GM12878 (cell line): ENCODE measurements around the gene LRRC37A3. TPM values are rescaled to one million over a fixed set of nuclear protein-coding genes. Genes with fewer than 3 reads are reported as not detected.

ENCODE experiments used
- ATAC-seq: fragments of 200-7000 bp; cut with Tn5 transposase; 3 replicates; pipeline ENCODE4 v1.9.1; 2020; ENCODE audit warnings: mild to moderate bottlenecking, moderate library complexity
- BruUV-seq: library from RNA; stranded (reverse); fragments of 400-500 nt; replicated peaks from 2 replicates; lab custom pipeline; 2021; lab: Mats Ljungman, UMichigan
- CTCF ChIA-PET: fragments of 300-600 bp; sonication (Branson Sonifier 250); formaldehyde crosslinking; extraction: SDS; loops from one replicate; lab custom pipeline; 2021; ENCODE audit warnings: inconsistent platforms; lab: Yijun Ruan, JAX
- POLR2A ChIA-PET: fragments of 350-600 bp; formaldehyde crosslinking; extraction: SDS; loops from one replicate; lab custom pipeline; 2021; ENCODE audit warnings: inconsistent platforms; lab: Charles Lee
- RAD21 ChIA-PET: fragments of 300-600 bp; sonication (Branson Sonifier 250); formaldehyde crosslinking; loops from one replicate; lab custom pipeline; 2023; ENCODE audit warnings: antibody characterized with exemption; ENCODE audit not compliant: unreplicated experiment; lab: Charles Lee
- SMC1A ChIA-PET: fragments of 300-600 bp; sonication (Branson Sonifier 250); formaldehyde crosslinking; loops from one replicate; lab custom pipeline; 2023; ENCODE audit not compliant: unreplicated experiment, uncharacterized antibody; lab: Charles Lee
- DNase-seq: peaks from one replicate; pipeline ENCODE4 v3.0.0-alpha.2; 2011; ENCODE audit warnings: low read depth, low spot score
- FAIRE-seq: peaks from 3 replicates; lab custom pipeline; 2011; peaks lifted over from hg19 to GRCh38; lab: Jason Lieb, UNC
- H2AFZ ChIP-seq: 2 replicates; pipeline ENCODE4 v1.6.0; 2011; ENCODE audit warnings: low read depth, low read length, control low read depth; ENCODE audit not compliant: control insufficient read depth
- H3K27ac ChIP-seq: 2 replicates; pipeline ENCODE4 v1.5.1; 2011; ENCODE audit warnings: control low read depth; ENCODE audit not compliant: control insufficient read depth, insufficient read depth
- H3K27me3 ChIP-seq, 2 experiments: replicated peaks in 1 of 2; 2 replicates each; pipeline versions ENCODE4 v1.6.0 to v1.6.1; 2011; ENCODE audit warnings: low read length in 1 of 2; ENCODE audit not compliant: control insufficient read depth in 2 of 2, insufficient read depth in 2 of 2
- H3K36me3 ChIP-seq, 2 experiments: 2 replicates each; pipeline ENCODE4 v1.5.1; 2011; ENCODE audit warnings: low read length in 1 of 2; ENCODE audit not compliant: control insufficient read depth in 2 of 2, insufficient read depth in 2 of 2
- H3K4me1 ChIP-seq: 2 replicates; pipeline ENCODE4 v1.6.1; 2011; ENCODE audit warnings: mild to moderate bottlenecking, low read length, moderate library complexity, mixed read lengths; ENCODE audit not compliant: control insufficient read depth, insufficient read depth
- H3K4me2 ChIP-seq: 2 replicates; pipeline ENCODE4 v1.6.0; 2011; ENCODE audit warnings: control low read depth; ENCODE audit not compliant: control insufficient read depth, insufficient read depth
- H3K4me3 ChIP-seq: fragments of 200-600 bp; sonication (generic); 2 replicates; pipeline ENCODE4 v1.5.1; 2016
- H3K79me2 ChIP-seq: 2 replicates; pipeline ENCODE4 v1.6.0; 2011; ENCODE audit warnings: low read length; ENCODE audit not compliant: control insufficient read depth, insufficient read depth
- H3K9ac ChIP-seq: 2 replicates; pipeline ENCODE4 v1.8.0; 2011; ENCODE audit warnings: low read length, control low read depth, mixed read lengths; ENCODE audit not compliant: control insufficient read depth, insufficient read depth
- H3K9me3 ChIP-seq: replicated peaks from 3 replicates; pipeline ENCODE4 v1.5.1; 2011; ENCODE audit warnings: mild to moderate bottlenecking, low read length; ENCODE audit not compliant: control insufficient read depth, insufficient read depth
- H4K20me1 ChIP-seq: 2 replicates; pipeline ENCODE4 v1.6.0; 2011; ENCODE audit not compliant: control insufficient read depth, insufficient read depth
- BCL3 ChIP-seq: IDR thresholded peaks from 2 replicates; pipeline ENCODE4 v1.6.1; 2011; ENCODE audit warnings: borderline replicate concordance, low read depth, mild to moderate bottlenecking, moderate library complexity, low read length; ENCODE audit not compliant: insufficient read depth, poor library complexity, severe bottlenecking
- CEBPB ChIP-seq, 2 experiments: fragments of 150-350 bp in 1 of 2; IDR thresholded peaks; 2 replicates each; pipeline ENCODE4 v1.6.1; 2012 to 2014; ENCODE audit warnings: low read depth in 2 of 2, low read length in 2 of 2, borderline replicate concordance in 1 of 2, inconsistent platforms in 1 of 2
- E2F8 ChIP-seq: fragments of 450-650 bp; IDR thresholded peaks from 2 replicates; pipeline ENCODE4 v1.6.1; 2018; ENCODE audit warnings: mild to moderate bottlenecking, low read depth, moderate library complexity; ENCODE audit not compliant: partially characterized antibody
- FOXK2 ChIP-seq: fragments of 450-650 bp; IDR thresholded peaks from 2 replicates; pipeline ENCODE4 v1.6.1; 2017; ENCODE audit warnings: mild to moderate bottlenecking, moderate library complexity
- IKZF1 ChIP-seq: fragments of 450-650 bp; conservative IDR thresholded peaks from 2 replicates; pipeline ENCODE4 v1.6.1; 2017; ENCODE audit warnings: antibody characterized with exemption, mild to moderate bottlenecking
- MYB ChIP-seq: fragments of 150-350 bp; IDR thresholded peaks from 2 replicates; pipeline ENCODE4 v1.6.1; 2014; ENCODE audit warnings: mild to moderate bottlenecking, low read depth, low read length, borderline replicate concordance
- PBX3 ChIP-seq: IDR thresholded peaks from 2 replicates; pipeline ENCODE4 v1.6.1; 2011; ENCODE audit warnings: mild to moderate bottlenecking, low read depth, low read length, moderate library complexity; ENCODE audit not compliant: insufficient replicate concordance
- SREBF1 ChIP-seq: IDR thresholded peaks from 2 replicates; pipeline ENCODE4 v1.6.1; 2012; ENCODE audit warnings: mild to moderate bottlenecking, low read length
- ZBTB40 ChIP-seq: fragments of 450-650 bp; IDR thresholded peaks from 2 replicates; pipeline ENCODE4 v1.6.1; 2016; ENCODE audit warnings: mild to moderate bottlenecking, moderate library complexity, borderline replicate concordance
- WGBS: methylation state at CpG from one replicate; pipeline ENCODE4 v1.1.6; 2016; ENCODE audit warnings: low lambda C conversion rate; ENCODE audit not compliant: insufficient replicate concordance, insufficient coverage; ENCODE audit errors: missing lambda C conversion rate; 5-methylcytosine and 5-hydroxymethylcytosine counted together
- in situ Hi-C: fragments of 300-500 bp; cut with MboI; formaldehyde crosslinking; loops from 9 replicates; pipeline ENCODE4 v1.14.3; 2018; ENCODE audit warnings: mixed read lengths
- intact Hi-C: fragments of 100-400 bp; cut with micrococcal nuclease; formaldehyde crosslinking; loops from one replicate; pipeline ENCODE4 v1.14.2; 2022; ENCODE audit not compliant: unreplicated experiment
- polyA plus RNA-seq, 11 experiments: library from polyadenylated mRNA; depleted of rRNA in 4 of 11; unstranded in 6 of 11; stranded (reverse) in 5 of 11; fragments of >200 nt; fragmentation: Nextera tagmentation in 4 of 11; fragmentation: Illumina TruSeq in 1 of 11; extraction: Ambion mirVana in 4 of 11; extraction: Trizol in 1 of 11; gene quantifications; 1 replicate in 1 of 11; 2 replicates in 10 of 11; pipeline versions ENCODE4 v1.2.1 to v1.2.3, GENCODE V29; 2011 to 2016; ENCODE audit warnings: inconsistent platforms in 2 of 11, missing spikeins in 2 of 11, low read depth in 1 of 11
- total RNA-seq, 4 experiments: library from RNA; depleted of rRNA in 3 of 4; stranded (reverse); fragments of >200 nt in 3 of 4; fragmentation: Illumina TruSeq in 1 of 4; extraction: Trizol in 1 of 4; gene quantifications; 2 replicates each; pipeline versions ENCODE4 v1.2.1 to v1.2.3, GENCODE V29; 2013 to 2021

The LRRC37A3 gene
- total and polyA plus RNA-seq, 10 of the 15 experiments (the other 5 are each of a cell fraction or from before 2014, with no cell fraction given) = 0.18 to 10.0 (median 2.7) TPM

- RAD21 ChIA-PET = no interaction called here
- SMC1A ChIA-PET = no interaction called here
- intact Hi-C loops = no loop called here
These were observed 16.8 kb upstream of the LRRC37A3 start for GRCh38 chr17:64936117-64936516.

More at GRCh38 chr17:64936117-64936516, 16.8 kb upstream of the LRRC37A3 start:
- no peaks in the 10 kb centered on the region for H3K9me3 ChIP-seq
- H3K9ac ChIP-seq = no peak overlapping the region
- H4K20me1 ChIP-seq = no peaks in the 10 kb centered on the region
- no peaks in the 10 kb centered on the region for H3K27me3 ChIP-seq
- no peak overlapping the region for H3K4me3 ChIP-seq
- CTCF ChIA-PET = no interaction called here
- peaks cover 9% of the 10 kb centered on the region for H3K4me1 ChIP-seq
- ATAC-seq (no peak), DNase-seq (no peak), FAIRE-seq (no peak)
- POLR2A ChIA-PET = no interaction called here
- H3K36me3 ChIP-seq = no peaks in the 10 kb centered on the region
- no peaks in the 10 kb centered on the region for H3K79me2 ChIP-seq
- WGBS = 73% methylated on average over 10 of the region's 10 CpGs
- in situ Hi-C loops = no loop called here
- H3K27ac ChIP-seq = no peak overlapping the region
- no TSS peak for BruUV-seq
- no peak overlapping the region for H3K4me2 ChIP-seq
- H2AFZ ChIP-seq = no peak overlapping the region
- TF ChIP-seq PBX3 = peak; percentile 54
- TF ChIP-seq SREBF1 = no peak
- TF ChIP-seq ZBTB40 = no peak
- TF ChIP-seq BCL3 = peak; percentile 97
- TF ChIP-seq MYB = no peak
- TF ChIP-seq E2F8 = no peak
- no peak for TF ChIP-seq FOXK2
- TF ChIP-seq IKZF1 = no peak
- TF ChIP-seq CEBPB (IDR thresholded peaks at IDR 0.05; ENCODE audit: borderline replicate concordance in 1 of 2, low read depth in 2 of 2, low read length in 2 of 2) = no peak
